Measurements from ENCODE around the gene RIPPLY2. TPM values are rescaled to one million over a fixed set of nuclear protein-coding genes. Genes with fewer than 3 reads are reported as not detected.

Gene RIPPLY2
- total RNA-seq, 1 donor from 2014 or later, result not detected

GRCh38 chr6:83904395-83904794, 51.2 kb downstream of the RIPPLY2 start:
- DNase-seq (ENCODE audit: low read depth, low spot score), result no peak

DNA sequence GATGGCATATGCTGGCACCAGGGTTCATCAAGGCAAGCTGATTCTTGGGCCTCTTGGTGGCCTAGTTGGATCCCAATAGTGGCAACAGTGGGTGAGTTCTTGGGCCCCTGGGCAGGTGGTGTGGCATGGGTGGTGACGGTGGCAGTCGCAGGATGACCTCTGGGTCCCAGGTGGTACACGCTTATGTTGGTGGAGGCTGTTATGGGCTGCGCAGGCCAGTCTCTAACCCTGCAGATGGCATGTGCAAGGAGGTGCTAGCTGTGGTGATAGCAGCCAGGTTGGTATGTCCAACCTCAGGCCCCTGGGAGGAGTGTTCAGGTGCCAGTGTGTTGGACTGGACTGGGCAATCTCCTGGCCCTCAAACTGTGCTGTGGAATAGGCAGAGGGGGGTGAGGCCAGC, 52.5 kb downstream of the RIPPLY2 start:
- DNase-seq (ENCODE audit: low read depth, low spot score), result no peak

Other genes with a start within 250 kb of the RIPPLY2 start
- under 0.01 TPM in 1 of 2 replicates, not detected in the other for gene SNAP91, start 144.3 kb upstream of the RIPPLY2 start, total RNA-seq
- gene CYB5R4, start 6.3 kb downstream of the RIPPLY2 start, total RNA-seq, result 4.4 and 8.6 TPM in 2 replicates
- gene MRAP2, start 180.4 kb downstream of the RIPPLY2 start, total RNA-seq, result 4.4 and 13.3 TPM in 2 replicates